Gastrocnemius medialis (tissue), 4 donors: ENCODE data around the gene NHLRC2. TPM values are rescaled to one million over a fixed set of nuclear protein-coding genes. Genes with fewer than 3 reads are reported as not detected.
"Not testable (repeated sequence)": the region's sequence is repeated elsewhere in the genome, so short reads cannot be mapped to it uniquely, and the experiment has no call there.

Source experiments
- ATAC-seq, 2 donors: fragments of 150-250 bp; one replicate each; pipeline ENCODE4 v1.9.1; 2016
- DNase-seq, 2 donors: peaks; one replicate each; pipeline ENCODE4 v3.0.0-alpha.2; 2019
- H3K27ac ChIP-seq, 4 donors: fragments of 200-600 bp; sonication (generic); 1 replicate in 1 of 4; 2 replicates in 3 of 4; pipeline ENCODE4 v1.5.1; 2016 to 2018; ENCODE audit warnings: mild to moderate bottlenecking in 2 of 4, moderate library complexity in 1 of 4
- H3K27me3 ChIP-seq, 3 donors: fragments of 200-600 bp; sonication (generic) in 2 of 3; 1 replicate in 1 of 3; 2 replicates in 2 of 3; pipeline versions ENCODE4 v1.5.1 to v1.6.0; 2016 to 2019; ENCODE audit warnings: mild to moderate bottlenecking in 1 of 3, moderate library complexity in 1 of 3
- H3K36me3 ChIP-seq, 2 donors: fragments of 200-600 bp; sonication (generic) in 1 of 2; one replicate each; pipeline ENCODE4 v1.5.1; 2017 to 2018
- H3K4me1 ChIP-seq, 2 donors: fragments of 200-600 bp; sonication (generic) in 1 of 2; one replicate each; pipeline ENCODE4 v1.5.1; 2016 to 2017; ENCODE audit warnings: mild to moderate bottlenecking in 2 of 2
- H3K4me3 ChIP-seq, 4 donors: fragments of 200-600 bp; sonication (generic) in 3 of 4; 1 replicate in 1 of 4; 2 replicates in 3 of 4; pipeline ENCODE4 v1.5.1; 2016 to 2019; ENCODE audit warnings: mild to moderate bottlenecking in 2 of 4
- H3K9me3 ChIP-seq, 3 donors: fragments of 200-600 bp; sonication (generic) in 2 of 3; 1 replicate in 1 of 3; 2 replicates in 2 of 3; pipeline ENCODE4 v1.5.1; 2016 to 2019
- POLR2A ChIP-seq, 2 donors: fragments of 450-650 bp; IDR thresholded peaks; one replicate each; pipeline ENCODE4 v1.6.1; 2017; ENCODE audit warnings: antibody characterized with exemption in 2 of 2, mild to moderate bottlenecking in 2 of 2, moderate library complexity in 2 of 2
- in situ Hi-C, 4 donors: fragments of 200-750 bp; cut with MboI; loops; one replicate each; pipeline versions ENCODE4 v1.15.0 to v1.8.0; 2017; ENCODE audit warnings: low sequenced_read_pairs in 4 of 4
- intact Hi-C: fragments of 100-400 bp; cut with DNase I; formaldehyde crosslinking; loops from one replicate; pipeline ENCODE4 v1.15.1; 2023; ENCODE audit warnings: low total_unique reads
- total RNA-seq, 4 donors: library from RNA; depleted of rRNA; stranded (reverse); fragments of >200 nt; gene quantifications; one replicate each; pipeline versions ENCODE4 v1.1.0 to v1.2.3, GENCODE V29; 2016
- TF ChIP-seq, protein P1 (sequence below), 5 experiments: fragments of 450-650 bp in 3 of 5; fragments of 200-600 bp in 2 of 5; sonication (generic) in 2 of 5; IDR thresholded peaks in 4 of 5; conservative IDR thresholded peaks in 1 of 5; 1 replicate in 4 of 5; 2 replicates in 1 of 5; pipeline ENCODE4 v1.5.1; 2016 to 2019; ENCODE audit warnings: antibody characterized with exemption in 5 of 5, mild to moderate bottlenecking in 3 of 5, moderate library complexity in 3 of 5

The NHLRC2 gene
- total RNA-seq, 4 donors from 2014 or later, result 11.4 to 109 (median 40.7) TPM

DNA sequence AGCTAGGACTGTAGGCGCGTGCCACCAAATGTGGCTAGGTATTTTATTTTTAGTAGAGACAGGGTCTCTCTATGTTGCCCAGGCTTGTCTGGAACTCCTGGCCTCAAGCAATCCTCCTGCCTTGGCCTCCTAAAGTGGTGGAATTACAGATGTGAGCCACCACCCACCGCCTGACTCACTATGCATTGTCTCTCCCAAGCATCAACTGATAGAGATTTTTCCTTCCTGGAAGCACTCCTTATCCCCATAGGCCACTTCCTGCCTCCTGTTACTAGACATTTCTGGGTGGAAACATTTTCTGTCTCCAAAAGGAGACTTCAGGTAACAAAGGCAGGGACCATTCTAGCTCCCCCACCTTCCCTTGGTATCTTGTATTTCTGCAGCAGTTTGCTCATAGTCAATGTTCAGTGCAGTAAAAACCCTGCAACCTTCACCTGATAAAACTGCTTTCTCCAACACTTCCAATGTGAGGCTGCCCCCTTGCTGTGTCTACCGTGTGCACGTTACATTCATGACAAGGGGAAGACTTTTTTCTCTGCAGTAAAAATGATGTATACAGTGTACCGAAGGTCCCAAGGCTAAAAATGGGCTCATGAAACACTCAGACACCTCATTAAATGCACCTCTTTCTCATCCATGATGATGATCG lies 84.9 kb downstream of the NHLRC2 start:
- in situ Hi-C loops (no loop called here), intact Hi-C loops (no loop called here)
- Histone ChIP-seq H3K4me1 (no peaks in the 10 kb centered on the region), H3K36me3 (no peaks in the 10 kb centered on the region), H3K9me3 (no peaks in the 10 kb centered on the region), H3K27ac (no peak overlapping the region), H3K4me3 (no peak overlapping the region), H3K27me3 (no peaks in the 10 kb centered on the region)
- DNase-seq (no peak), ATAC-seq (no peak)
- TF ChIP-seq, protein P1, sequence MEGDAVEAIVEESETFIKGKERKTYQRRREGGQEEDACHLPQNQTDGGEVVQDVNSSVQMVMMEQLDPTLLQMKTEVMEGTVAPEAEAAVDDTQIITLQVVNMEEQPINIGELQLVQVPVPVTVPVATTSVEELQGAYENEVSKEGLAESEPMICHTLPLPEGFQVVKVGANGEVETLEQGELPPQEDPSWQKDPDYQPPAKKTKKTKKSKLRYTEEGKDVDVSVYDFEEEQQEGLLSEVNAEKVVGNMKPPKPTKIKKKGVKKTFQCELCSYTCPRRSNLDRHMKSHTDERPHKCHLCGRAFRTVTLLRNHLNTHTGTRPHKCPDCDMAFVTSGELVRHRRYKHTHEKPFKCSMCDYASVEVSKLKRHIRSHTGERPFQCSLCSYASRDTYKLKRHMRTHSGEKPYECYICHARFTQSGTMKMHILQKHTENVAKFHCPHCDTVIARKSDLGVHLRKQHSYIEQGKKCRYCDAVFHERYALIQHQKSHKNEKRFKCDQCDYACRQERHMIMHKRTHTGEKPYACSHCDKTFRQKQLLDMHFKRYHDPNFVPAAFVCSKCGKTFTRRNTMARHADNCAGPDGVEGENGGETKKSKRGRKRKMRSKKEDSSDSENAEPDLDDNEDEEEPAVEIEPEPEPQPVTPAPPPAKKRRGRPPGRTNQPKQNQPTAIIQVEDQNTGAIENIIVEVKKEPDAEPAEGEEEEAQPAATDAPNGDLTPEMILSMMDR (IDR thresholded peaks at IDR 0.05 in 4 of 5, conservative IDR thresholded peaks at IDR 0.05 in 1 of 5), result no peak
- no peak for TF ChIP-seq POLR2A (IDR thresholded peaks at IDR 0.05)

DNA sequence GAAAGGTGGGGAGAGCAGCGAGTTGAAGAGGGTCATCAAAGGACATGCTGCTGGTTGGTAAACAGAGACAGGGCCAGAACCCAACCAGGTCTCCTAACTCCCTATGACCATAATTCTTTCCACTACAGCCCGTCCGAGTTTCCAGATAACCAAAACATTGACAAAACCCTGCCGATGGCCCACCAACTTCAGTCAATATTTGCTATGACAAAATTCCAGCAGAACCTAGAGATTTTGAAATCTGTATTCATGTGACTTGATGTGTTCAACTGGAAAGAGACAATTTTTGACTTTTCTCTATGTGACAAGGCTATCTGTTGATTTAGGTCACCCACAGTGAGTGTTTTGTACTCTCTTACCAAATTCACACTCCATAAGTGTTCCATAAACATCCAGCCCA lies 86.7 kb downstream of the NHLRC2 start:
- TF ChIP-seq POLR2A (IDR thresholded peaks at IDR 0.05), result no peak
- TF ChIP-seq, protein P1 (IDR thresholded peaks at IDR 0.05 in 4 of 5, conservative IDR thresholded peaks at IDR 0.05 in 1 of 5), result no peak
- H3K27me3 ChIP-seq, result no peaks in the 10 kb centered on the region
- in situ Hi-C loops (no loop called here), intact Hi-C loops (no loop called here)
- no peak overlapping the region for H3K4me3 ChIP-seq
- no peak for ATAC-seq
- H3K27ac ChIP-seq, result no peak overlapping the region
- H3K4me1 ChIP-seq, result no peaks in the 10 kb centered on the region
- H3K9me3 ChIP-seq, result no peaks in the 10 kb centered on the region
- H3K36me3 ChIP-seq, result no peaks in the 10 kb centered on the region
- no peak for DNase-seq

DNA sequence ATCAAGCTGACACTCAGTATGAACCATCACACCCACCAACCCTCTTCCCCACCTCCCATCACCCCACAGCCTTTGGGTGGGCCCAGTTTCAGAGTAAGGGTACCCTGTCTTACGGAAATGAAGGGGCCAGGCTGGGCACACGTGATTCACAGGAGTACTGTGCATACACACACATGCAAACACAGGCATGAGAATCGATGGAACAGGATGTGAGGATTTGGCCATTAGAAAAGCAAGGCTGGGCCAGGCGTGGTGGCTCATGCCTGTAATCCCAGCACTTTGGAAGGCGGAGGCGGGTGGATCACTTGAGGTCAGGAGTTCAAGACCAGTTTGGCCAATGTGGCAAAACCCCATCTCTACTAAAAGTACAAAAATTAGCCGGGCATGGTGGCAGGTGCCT lies 88.7 kb downstream of the NHLRC2 start:
- H3K4me1 ChIP-seq, in situ Hi-C loops, H3K27me3 ChIP-seq, DNase-seq, H3K4me3 ChIP-seq, H3K36me3 ChIP-seq, ATAC-seq, H3K27ac ChIP-seq, H3K9me3 ChIP-seq, intact Hi-C loops: not testable (repeated sequence)

DNA sequence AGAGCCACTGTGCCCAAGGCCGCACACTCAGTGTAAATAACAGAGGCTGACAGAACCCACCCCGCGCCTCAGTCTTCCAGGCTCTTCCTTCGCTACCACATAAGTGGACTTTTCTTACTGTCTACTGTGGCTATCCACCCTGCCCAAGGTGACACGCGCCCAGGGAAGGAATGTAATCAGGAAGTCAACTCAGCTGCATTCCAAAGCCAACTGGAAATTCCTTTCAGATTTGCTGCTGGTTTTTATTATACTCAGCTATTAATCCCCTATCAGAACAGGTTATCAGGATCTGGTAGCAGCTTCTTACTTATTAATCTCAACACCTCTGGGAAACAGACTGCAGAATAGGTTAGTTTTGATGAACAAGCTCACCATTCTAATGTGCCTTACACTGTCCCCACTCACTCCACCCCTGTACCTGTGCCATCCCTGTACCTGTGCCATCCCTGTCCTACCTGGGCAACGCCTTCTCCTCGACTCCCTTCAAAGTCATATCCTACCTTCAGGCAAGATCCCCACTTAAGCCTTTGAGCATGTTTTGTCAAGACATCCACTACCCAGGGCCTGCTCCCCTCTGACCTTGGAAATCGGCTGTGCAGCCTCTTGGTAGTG lies 90.7 kb downstream of the NHLRC2 start:
- no peaks in the 10 kb centered on the region for H3K4me1 ChIP-seq
- no peak for ATAC-seq
- no peak overlapping the region for H3K27ac ChIP-seq
- no peak for TF ChIP-seq POLR2A (IDR thresholded peaks at IDR 0.05)
- TF ChIP-seq, protein P1 (IDR thresholded peaks at IDR 0.05 in 4 of 5, conservative IDR thresholded peaks at IDR 0.05 in 1 of 5), result no peak
- H3K9me3 ChIP-seq, result no peaks in the 10 kb centered on the region
- H3K4me3 ChIP-seq, result no peak overlapping the region
- in situ Hi-C loops (no loop called here), intact Hi-C loops (no loop called here)
- no peaks in the 10 kb centered on the region for H3K27me3 ChIP-seq
- no peak for DNase-seq
- H3K36me3 ChIP-seq, result no peaks in the 10 kb centered on the region

DNA sequence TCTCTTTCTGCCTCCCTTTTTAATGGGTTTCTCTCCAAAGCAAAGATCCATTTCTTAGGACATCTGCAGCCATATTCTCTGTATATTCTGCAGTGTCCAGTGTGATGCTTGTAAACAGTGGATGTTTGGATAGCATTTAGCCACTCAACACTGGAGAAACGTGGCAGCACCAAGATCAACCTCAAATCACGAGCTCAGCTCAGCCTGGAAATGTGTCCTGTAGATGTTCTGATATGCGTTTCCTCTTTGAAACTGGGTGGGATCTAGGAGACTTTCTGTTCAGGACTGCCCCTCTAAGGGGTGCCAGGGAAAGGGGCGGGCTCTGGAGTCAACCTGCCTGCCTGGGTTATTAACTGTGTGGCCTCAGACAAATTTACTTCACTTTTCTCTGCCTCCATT lies 91.2 kb downstream of the NHLRC2 start:
- Histone ChIP-seq H3K36me3 (no peaks in the 10 kb centered on the region), H3K4me1 (no peaks in the 10 kb centered on the region), H3K9me3 (no peaks in the 10 kb centered on the region), H3K27ac (no peak overlapping the region), H3K4me3 (no peak overlapping the region), H3K27me3 (no peaks in the 10 kb centered on the region)
- intact Hi-C loops (no loop called here), in situ Hi-C loops (no loop called here)
- no peak for TF ChIP-seq POLR2A (IDR thresholded peaks at IDR 0.05)
- TF ChIP-seq, protein P1 (IDR thresholded peaks at IDR 0.05 in 4 of 5, conservative IDR thresholded peaks at IDR 0.05 in 1 of 5), result no peak
- DNase-seq (no peak), ATAC-seq (no peak)
